Adrenal gland (tissue), 5 donors: Measurements from ENCODE around the gene ESR2.

Experiments
- CTCF ChIP-seq, 6 experiments: fragments of 450-650 bp in 4 of 6; fragments of 200-600 bp in 2 of 6; sonication (generic) in 1 of 6; IDR thresholded peaks; 1 replicate in 5 of 6; 2 replicates in 1 of 6; pipeline versions ENCODE4 v1.5.1 to v1.8.0; 2016 to 2021; ENCODE audit warnings: antibody characterized with exemption in 6 of 6, mild to moderate bottlenecking in 2 of 6, moderate library complexity in 1 of 6
- POLR2A ChIP-seq, 2 donors: fragments of 450-650 bp; IDR thresholded peaks; one replicate each; pipeline ENCODE4 v1.6.1; 2017; ENCODE audit warnings: antibody characterized with exemption in 2 of 2, mild to moderate bottlenecking in 2 of 2, moderate library complexity in 1 of 2
- donor health status: DM: no; HTN: no; CAD: no.

- TF ChIP-seq CTCF (IDR thresholded peaks at IDR 0.05) (no peak), POLR2A (IDR thresholded peaks at IDR 0.05) (no peak)
These were observed 48.7 kb downstream of the ESR2 start for GRCh38 chr14:64245491-64245890.
